ENCODE data around the gene NEK7. TPM values are rescaled to one million over a fixed set of nuclear protein-coding genes. Genes with fewer than 3 reads are reported as not detected.

Gene NEK7
- total and polyA plus RNA-seq, 2 of the 8 experiments (the other 6 are each of a cell fraction or from before 2014, with no cell fraction given), result 5.1 to 10.0 TPM

DNA sequence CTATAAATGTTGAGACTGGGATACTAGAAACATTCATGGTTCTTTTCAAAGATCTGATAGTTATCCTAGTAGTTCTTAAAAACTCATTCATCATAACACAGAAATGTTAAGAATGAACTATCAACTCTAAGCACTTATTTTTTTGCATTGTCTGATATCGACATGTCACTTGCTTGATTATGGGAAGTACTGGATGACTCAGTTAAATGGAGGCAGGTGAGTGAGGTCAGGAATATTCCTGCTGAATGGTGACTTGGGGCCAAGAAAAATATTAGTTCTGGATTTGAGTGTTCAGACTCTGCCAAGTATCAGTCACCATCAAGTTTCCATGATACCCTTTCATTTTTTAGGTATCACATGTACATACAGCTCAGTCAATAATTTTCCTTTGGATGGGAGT, 63.6 kb downstream of the NEK7 start (continued):
- no peak for TF ChIP-seq CHD7 (IDR thresholded peaks at IDR 0.05; ENCODE audit: insufficient replicate concordance, low read length)
- no peak for TF ChIP-seq EP300 (IDR thresholded peaks at IDR 0.05; ENCODE audit: borderline replicate concordance in 1 of 2, low read depth in 2 of 2, low read length in 2 of 2)
- TF ChIP-seq MAFK (IDR thresholded peaks at IDR 0.05; ENCODE audit: low read depth, low read length), result no peak
- TF ChIP-seq, protein P1, sequence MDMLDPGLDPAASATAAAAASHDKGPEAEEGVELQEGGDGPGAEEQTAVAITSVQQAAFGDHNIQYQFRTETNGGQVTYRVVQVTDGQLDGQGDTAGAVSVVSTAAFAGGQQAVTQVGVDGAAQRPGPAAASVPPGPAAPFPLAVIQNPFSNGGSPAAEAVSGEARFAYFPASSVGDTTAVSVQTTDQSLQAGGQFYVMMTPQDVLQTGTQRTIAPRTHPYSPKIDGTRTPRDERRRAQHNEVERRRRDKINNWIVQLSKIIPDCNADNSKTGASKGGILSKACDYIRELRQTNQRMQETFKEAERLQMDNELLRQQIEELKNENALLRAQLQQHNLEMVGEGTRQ (IDR thresholded peaks at IDR 0.05; ENCODE audit: low read length), result no peak
- no peak for TF ChIP-seq CTCF (IDR thresholded peaks at IDR 0.05; ENCODE audit: control extremely low read depth in 1 of 3, insufficient read depth in 1 of 3, low read depth in 1 of 3, low read length in 3 of 3)
- TF ChIP-seq RNF2 (IDR thresholded peaks at IDR 0.05; ENCODE audit: borderline replicate concordance, low read depth, low read length, missing control alignments, poor library complexity, severe bottlenecking), result no peak

Data from H1 (cell line).